Liver (tissue), 3 donors: ENCODE data around the gene SCAMP5.

Source experiments
- CTCF ChIP-seq: fragments of 150-350 bp; IDR thresholded peaks from 2 replicates; pipeline ENCODE4 v1.5.1; 2017; ENCODE audit warnings: improper control_type of control experiment, low read depth, low read length; ENCODE audit not compliant: missing input control
- EGR1 ChIP-seq, 2 donors: IDR thresholded peaks; 2 replicates each; pipeline ENCODE4 v1.6.1; 2016 to 2018; ENCODE audit warnings: antibody characterized with exemption in 2 of 2, low read depth in 2 of 2
- FOXA1 ChIP-seq: IDR thresholded peaks from 2 replicates; pipeline ENCODE4 v1.6.1; 2016; ENCODE audit warnings: antibody characterized with exemption
- GABPA ChIP-seq, 2 donors: IDR thresholded peaks in 1 of 2; conservative IDR thresholded peaks in 1 of 2; 2 replicates each; pipeline ENCODE4 v1.6.1; 2016; ENCODE audit warnings: antibody characterized with exemption in 2 of 2, mild to moderate bottlenecking in 1 of 2, moderate library complexity in 1 of 2
- JUND ChIP-seq, 2 donors: IDR thresholded peaks; 2 replicates each; pipeline ENCODE4 v1.6.1; 2016; ENCODE audit warnings: antibody characterized with exemption in 2 of 2
- MAX ChIP-seq: IDR thresholded peaks from 2 replicates; pipeline ENCODE4 v1.6.1; 2016; ENCODE audit warnings: antibody characterized with exemption
- RAD21 ChIP-seq, 2 donors: IDR thresholded peaks; 2 replicates each; pipeline ENCODE4 v1.6.1; 2016; ENCODE audit warnings: antibody characterized with exemption in 2 of 2, mild to moderate bottlenecking in 2 of 2
- RXRA ChIP-seq, 2 donors: IDR thresholded peaks; 2 replicates each; pipeline ENCODE4 v1.6.1; 2017 to 2018; ENCODE audit warnings: antibody characterized with exemption in 2 of 2, mild to moderate bottlenecking in 1 of 2
- SP1 ChIP-seq: IDR thresholded peaks from 2 replicates; pipeline ENCODE4 v1.6.1; 2018; ENCODE audit warnings: antibody characterized with exemption, mild to moderate bottlenecking
- TAF1 ChIP-seq: conservative IDR thresholded peaks from 2 replicates; pipeline ENCODE4 v1.6.1; 2016; ENCODE audit warnings: antibody characterized with exemption, mild to moderate bottlenecking
- TF ChIP-seq, protein P1 (sequence below): IDR thresholded peaks from 2 replicates; pipeline ENCODE4 v1.6.1; 2016; ENCODE audit warnings: antibody characterized with exemption, mild to moderate bottlenecking
- TF ChIP-seq, protein P2 (sequence below): IDR thresholded peaks from 2 replicates; pipeline ENCODE4 v1.6.1; 2016; ENCODE audit warnings: antibody characterized with exemption
- donor health status: healthy.
- donor health status: healthy.

- TF ChIP-seq CTCF (no peak), GABPA (IDR thresholded peaks at IDR 0.05 in 1 of 2, conservative IDR thresholded peaks at IDR 0.05 in 1 of 2) (no peak), RXRA (IDR thresholded peaks at IDR 0.05) (no peak), TAF1 (no peak), EGR1 (IDR thresholded peaks at IDR 0.05; ENCODE audit: low read depth in 2 of 2) (no peak), MAX (no peak), JUND (IDR thresholded peaks at IDR 0.05) (no peak), RAD21 (IDR thresholded peaks at IDR 0.05) (no peak), FOXA1 (no peak), SP1 (no peak)
- TF ChIP-seq, protein P1, sequence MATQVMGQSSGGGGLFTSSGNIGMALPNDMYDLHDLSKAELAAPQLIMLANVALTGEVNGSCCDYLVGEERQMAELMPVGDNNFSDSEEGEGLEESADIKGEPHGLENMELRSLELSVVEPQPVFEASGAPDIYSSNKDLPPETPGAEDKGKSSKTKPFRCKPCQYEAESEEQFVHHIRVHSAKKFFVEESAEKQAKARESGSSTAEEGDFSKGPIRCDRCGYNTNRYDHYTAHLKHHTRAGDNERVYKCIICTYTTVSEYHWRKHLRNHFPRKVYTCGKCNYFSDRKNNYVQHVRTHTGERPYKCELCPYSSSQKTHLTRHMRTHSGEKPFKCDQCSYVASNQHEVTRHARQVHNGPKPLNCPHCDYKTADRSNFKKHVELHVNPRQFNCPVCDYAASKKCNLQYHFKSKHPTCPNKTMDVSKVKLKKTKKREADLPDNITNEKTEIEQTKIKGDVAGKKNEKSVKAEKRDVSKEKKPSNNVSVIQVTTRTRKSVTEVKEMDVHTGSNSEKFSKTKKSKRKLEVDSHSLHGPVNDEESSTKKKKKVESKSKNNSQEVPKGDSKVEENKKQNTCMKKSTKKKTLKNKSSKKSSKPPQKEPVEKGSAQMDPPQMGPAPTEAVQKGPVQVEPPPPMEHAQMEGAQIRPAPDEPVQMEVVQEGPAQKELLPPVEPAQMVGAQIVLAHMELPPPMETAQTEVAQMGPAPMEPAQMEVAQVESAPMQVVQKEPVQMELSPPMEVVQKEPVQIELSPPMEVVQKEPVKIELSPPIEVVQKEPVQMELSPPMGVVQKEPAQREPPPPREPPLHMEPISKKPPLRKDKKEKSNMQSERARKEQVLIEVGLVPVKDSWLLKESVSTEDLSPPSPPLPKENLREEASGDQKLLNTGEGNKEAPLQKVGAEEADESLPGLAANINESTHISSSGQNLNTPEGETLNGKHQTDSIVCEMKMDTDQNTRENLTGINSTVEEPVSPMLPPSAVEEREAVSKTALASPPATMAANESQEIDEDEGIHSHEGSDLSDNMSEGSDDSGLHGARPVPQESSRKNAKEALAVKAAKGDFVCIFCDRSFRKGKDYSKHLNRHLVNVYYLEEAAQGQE: no peak
- TF ChIP-seq, protein P2, sequence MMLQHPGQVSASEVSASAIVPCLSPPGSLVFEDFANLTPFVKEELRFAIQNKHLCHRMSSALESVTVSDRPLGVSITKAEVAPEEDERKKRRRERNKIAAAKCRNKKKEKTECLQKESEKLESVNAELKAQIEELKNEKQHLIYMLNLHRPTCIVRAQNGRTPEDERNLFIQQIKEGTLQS: no peak
Measured at GRCh38 chr15:74962219-74962618, 33.1 kb upstream of the SCAMP5 start.
